ENCODE measurements around the gene RFPL2.
"Not testable (repeated sequence)": the region's sequence is repeated elsewhere in the genome, so short reads cannot be mapped to it uniquely, and the experiment has no call there.

RFPL2 gene

DNA sequence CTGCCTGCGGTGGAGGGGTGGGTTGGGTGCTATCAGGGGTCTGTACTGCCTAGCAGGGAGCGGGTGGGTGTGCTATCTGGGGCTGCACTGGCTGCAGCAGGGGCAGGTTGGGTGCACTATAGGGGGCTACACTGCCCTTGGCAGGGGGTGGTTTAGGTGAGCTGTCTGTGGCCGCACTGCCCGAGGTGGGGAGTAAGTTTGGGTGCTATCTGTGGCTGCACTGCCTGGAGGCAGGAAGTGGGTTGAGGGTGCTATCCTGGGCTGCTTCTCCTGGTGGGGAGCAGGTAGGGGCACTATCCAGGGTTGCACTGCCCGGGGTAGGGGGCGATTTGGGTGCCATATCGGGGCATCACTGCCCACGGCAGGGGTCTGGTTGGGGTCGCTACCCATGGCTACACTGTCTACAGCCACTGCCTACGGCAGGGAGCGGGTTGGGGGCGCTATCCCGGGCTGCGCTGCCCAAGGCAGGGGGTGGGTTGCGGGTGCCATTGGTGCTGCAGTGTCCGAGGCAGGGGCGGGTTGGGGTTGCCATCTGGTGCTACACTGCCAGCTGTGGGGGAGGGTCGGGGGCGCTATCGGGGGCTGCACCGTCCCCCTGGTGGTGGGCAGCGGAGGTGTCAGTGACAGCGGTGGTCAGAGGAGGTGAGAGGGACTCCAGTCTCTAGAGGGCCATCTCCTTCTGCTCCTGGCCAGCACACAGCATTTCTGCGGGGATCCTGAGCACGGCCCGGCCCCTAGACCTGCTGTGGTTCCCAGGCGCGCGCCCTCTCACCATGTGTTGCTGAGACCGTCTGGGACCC, 1.3 kb upstream of the RFPL2 start:
- no peak for DNase-seq (ENCODE audit: low spot score)

DNA sequence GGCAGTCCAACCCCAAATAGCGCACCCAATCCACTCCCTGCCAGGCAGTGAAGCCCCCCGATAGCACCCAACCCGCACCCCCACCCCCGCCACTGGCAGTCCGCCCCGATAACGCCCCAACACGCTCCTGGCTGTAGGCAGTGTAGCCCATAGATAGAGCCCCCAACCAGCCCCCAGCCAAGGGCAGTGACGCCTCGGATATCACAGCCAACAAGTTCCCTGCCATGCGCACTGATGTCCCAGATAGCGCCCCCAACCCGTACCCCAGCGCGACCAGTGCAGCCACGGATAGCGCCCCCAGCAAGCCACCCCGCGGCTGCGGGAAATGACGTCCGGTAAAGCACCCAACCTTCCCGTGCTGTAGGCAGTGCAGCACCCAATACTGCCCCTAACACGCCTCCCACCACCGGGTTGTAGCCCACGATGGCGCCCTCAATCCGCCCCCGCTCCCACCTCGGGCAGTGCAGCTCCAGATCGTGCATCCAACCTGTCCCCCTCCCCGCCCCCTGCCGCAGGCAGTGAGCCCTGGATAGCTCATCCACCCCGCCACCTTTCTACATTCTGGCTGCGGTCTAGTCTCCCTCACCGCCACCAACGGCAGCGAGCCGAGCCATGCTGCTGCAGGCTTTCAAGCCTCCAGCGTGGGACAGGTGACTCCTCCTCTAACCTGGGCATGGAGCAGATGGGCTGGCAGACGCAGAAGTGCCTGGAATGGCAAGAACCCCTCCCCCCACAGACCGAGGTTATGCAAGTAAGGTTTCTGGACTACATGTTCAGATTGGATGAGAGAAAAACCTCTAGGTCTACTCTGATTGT, 625 bp downstream of the RFPL2 start:
- no peak for DNase-seq (ENCODE audit: low spot score)

DNA sequence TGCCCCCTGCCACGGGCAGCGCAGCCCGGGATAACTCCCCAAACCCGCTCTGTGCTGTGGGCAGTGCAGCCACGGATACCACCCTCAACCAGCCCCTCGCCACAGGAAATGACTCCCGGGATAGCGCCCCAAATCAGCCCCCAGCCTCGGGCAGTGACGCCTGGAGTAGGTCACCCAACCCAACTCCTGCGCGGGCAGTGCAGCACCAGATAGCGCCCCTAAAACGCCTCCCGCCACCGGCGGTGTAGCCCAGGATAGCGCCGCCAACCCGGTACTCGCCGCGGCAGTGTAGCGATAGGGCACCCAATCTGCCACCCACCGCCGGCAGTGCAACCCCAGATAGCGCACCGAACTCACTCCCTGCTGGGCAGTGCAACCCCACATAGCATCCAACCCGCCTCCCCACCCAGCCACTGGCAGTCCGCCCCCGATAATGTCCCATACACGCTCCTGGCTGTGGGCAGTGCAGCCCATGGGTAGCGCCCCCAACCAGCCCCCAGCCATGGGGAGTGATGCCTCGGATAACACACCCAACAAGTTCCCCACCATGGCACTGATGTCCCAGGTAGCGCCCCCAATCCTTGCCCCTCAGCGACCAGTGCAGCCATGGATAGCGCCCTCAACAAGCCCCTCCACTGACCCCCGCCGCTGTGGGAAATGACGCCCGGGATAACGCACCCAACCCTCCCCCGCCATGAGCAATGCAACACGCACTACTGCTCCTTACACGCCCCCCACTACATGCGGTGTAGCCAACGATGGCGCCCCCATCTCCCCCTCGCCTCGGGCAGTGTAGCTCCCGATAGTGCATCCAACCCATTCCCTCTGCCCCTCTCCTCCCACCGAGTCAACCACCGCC, 1.5 kb downstream of the RFPL2 start:
- DNase-seq (ENCODE audit: low spot score) = no peak

DNA sequence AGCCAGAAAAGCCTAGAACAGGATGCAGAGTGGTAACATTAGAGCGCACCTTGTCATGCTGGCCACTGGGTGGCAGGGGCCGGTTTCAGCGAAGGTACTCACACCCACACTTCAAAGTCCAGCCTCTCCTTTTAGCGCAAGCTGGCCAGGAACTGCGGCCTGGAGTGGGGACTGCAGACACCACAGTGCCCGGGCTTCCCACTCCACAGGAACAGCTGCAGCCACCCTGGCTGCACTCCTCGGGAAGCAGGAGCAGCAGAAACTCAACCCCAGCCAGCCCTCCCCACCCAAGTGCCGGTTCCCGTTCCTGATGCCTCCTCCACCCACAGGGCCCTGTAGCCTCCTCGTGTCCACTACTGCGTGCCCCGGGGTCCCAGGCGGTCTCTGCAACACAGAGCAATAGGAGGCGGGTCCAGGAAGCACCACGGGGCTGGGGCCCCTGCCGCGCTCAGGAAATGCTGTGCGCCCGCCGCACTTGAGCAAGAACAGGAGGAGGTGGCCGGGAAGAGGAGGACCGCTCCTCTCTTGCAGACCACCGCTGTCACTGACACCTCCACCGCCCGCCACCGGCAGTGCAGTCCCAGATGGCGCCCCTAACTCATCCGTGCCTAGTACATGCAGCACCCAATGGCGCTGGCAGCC, 2.2 kb downstream of the RFPL2 start:
- DNase-seq (ENCODE audit: low spot score) = peak; percentile 16

DNA sequence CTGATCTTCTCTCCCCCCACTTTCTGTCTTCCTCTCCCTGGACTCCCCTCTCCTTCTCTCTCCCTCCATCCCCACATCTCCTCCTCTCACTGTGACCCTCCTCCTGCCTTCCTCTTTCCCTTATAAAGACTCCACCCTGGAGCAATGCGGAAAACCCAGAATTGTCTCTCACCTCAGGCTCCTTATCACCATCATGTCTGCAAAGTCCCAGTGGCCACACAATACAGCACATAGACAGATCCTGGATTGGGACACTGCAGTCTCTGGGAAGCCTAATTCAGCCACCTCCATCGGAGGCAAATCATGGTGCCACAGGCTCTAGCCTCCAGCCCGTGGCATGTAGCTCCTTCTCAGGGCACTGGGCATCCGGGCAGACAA, 2.7 kb downstream of the RFPL2 start:
- DNase-seq (ENCODE audit: low spot score) = no peak

DNA sequence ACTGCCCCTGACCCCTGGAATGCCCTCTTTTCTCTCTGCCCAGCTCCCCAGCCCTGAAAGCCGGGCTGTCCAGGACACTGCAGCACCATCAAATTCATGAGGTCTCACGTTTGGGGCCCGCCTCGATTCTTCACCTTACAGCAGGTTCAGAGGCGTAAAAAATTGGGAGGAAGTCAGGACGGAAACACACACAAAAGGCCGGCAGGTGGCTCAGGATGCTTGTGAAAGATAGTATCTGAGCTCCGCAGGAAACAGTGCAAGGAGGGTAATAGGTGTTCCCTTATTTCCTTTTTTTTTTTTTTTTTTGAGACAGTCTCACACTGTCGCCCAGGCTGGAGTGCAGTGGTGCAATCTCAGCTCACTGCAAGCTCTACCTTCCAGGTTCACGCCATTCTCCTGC, 4.1 kb downstream of the RFPL2 start:
- DNase-seq (ENCODE audit: low spot score) = no peak

DNA sequence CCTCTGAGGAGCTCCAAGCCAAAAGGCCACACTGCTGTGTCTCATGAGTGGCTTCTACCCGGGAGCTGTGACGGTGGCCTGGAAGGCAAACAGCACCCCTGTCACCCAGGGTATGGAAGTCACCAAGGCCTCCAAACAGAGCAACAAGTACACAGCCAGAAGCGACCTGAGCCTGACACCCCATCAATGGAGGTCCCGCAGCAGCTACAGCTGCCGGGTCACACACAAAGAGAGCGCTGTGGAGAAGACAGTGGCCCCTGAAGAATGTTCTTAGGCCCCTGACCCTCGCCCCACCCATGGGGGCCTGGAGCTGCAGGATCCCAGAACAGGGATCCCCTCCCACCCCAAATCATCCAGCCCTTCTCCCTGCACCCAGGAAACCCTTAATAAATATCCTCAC, 4.9 kb downstream of the RFPL2 start:
- DNase-seq (ENCODE audit: low spot score) = no peak

DNA sequence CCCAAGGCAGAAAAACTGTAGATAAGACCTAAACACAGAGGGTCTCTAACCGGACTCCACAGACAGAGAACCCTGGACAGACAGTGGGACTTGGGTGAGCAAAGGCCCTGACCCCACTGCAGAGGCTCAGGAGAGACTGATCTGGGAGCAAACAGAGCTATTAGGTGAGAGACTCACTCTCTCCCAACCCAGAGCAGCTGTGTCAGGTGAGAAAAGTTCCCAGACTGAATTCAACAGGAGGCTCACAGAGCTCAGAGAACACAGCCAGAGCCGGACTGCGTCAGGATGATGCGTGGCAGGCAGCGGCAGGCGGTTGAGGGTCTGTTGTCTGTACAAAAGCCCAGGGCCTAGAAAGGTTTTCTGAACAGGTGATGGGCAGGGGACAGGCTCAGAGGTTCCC, 5.5 kb downstream of the RFPL2 start:
- DNase-seq (ENCODE audit: low spot score) = no peak

DNA sequence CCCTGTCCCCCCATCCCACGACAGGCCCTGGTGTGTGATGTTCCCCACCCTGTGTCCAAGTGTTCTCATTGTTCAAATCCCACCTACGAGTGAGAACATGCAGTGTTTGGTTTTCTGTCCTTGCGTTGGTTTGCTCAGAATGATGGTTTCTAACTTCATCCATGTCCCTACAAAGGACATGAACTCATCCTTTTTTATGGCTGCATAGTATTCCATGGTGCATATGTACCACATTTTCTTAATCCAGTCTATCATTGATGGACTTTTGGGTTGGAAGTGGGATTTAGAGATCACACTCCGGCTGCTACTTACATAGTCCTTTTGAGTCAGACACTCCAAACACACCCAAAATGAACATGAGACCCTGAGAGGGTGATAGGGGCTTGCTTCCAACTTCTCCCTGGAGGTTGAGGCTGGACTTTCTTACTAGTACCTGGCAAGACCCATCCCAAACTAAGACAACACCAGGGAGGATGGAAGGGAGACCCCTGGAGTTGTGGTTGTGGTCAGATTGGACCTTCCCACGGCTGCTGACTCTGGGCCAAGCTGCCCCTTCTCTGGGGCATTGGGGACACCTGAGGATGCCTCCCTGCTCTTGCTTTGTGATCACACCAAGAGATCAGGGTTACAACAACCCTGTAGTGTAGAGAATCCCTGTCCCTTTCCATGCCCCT, 7.2 kb downstream of the RFPL2 start:
- not testable (repeated sequence) for DNase-seq (ENCODE audit: low spot score)

DNA sequence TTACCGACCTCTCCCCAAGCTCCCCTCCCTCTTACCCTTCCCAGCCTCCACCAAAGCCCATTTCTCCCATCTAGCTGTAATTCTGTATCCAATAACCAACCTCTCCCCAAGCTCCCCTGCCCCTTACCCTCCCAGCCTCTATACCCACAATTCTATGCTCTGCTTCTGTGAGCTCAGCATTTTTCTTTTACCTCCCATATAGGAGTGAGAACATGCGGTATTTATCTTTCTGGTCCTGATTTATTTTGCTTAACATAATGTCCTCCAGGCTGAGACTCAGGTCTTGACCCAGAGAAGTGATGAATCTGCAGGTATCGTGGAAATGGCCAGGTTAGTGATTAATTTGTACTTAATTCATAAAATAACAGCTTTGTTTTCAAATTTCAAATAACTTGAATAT, 9.0 kb downstream of the RFPL2 start:
- DNase-seq (ENCODE audit: low spot score) = not testable (repeated sequence)

DNA sequence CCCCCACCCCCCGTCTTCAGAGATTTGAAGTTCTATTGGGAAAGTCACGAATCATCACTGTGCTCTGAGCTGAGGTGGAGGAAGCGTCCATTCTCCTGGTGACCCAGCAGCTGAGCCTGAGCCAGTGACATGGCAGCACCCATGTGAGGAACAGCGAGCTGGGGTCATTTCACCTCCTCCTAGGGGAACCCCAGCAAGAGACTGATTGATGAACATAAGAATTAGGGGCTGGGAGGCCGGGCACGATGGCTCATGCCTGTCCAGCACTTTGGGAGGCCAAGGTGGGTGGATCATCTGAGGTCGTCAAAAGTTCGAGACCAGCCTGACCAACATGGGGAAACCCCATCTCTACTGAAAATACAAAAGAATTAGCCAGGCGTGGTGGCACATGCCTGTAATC, 11.5 kb downstream of the RFPL2 start:
- not testable (repeated sequence) for DNase-seq (ENCODE audit: low spot score)

DNA sequence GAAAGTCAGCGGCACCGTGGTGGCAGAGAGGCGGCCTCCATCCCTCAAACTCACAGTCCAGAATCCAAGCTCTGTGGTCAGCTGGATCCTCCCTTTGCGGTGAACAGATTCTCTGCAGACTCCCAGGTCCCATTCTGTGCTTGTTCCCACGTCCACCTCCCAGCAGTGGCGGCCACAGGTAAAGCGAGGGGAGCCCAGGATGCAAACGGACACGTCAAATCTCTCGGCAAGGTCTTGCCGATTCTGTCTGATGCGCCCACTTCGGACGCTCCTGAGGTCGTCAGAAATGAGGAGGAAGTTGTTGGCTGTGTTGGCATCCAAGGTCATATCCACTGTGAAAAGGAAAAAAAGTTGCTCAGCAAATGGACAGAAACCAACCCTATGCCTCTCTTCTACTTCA, 13.9 kb downstream of the RFPL2 start:
- DNase-seq (ENCODE audit: low spot score) = not testable (repeated sequence)

DNA sequence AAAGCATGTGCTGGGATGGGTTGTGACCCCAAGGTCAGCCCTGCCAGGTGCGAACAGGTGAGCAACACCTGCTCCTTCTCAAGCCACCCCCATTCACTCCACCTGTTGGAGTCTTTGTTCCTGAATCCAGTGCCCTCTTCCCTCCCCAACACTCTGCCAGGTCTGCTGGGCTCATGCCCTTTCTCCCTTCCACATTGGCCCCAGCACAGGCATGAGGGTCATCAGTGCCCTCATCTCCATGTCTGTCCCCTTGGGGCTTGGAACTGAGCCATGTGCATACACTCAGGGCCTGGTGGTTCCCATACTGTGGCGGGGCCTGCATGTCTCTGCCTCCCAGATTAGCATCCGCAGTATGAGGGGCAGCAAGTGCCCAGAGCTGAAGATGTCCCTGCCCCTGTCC, 19.1 kb downstream of the RFPL2 start:
- no peak for DNase-seq (ENCODE audit: low spot score)

DNA sequence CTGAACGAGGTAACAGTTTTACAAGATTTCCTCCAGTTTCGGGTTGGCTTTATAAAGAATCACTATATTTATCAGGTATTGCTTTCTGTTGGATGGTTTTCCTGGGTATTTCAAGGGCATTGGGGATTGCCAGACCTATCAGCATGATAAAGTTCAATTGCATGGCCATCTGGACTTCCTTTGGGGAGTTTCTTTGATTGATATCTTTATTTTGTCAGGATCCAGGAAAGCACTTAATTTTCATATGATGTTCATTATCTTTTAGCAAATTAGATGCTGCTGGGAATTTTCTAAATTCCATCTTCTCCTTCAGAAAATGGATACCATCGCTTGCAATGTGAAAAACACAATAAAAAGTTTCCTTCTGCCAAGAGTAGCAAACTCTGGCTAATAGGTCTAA, 21.2 kb downstream of the RFPL2 start:
- DNase-seq (ENCODE audit: low spot score) = no peak

DNA sequence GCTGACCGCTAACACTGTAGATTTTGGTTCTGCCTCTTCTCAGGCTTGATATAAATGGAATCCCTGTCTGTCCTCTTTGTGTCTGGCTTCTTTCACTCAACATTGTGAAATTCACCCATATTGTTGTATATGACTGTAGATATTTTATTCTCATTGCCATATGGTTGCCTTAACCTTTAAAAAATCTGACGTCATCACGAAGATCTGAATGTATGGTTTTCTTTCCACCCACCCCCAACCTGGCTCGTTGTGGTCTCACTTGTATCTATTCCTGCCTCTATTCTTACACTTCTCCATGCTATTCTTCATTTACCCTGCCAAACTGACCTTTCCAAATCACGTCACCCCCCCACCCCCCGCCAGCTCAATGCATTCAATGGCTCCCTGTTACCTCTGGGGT, 23.8 kb downstream of the RFPL2 start:
- no peak for DNase-seq (ENCODE audit: low spot score)

DNA sequence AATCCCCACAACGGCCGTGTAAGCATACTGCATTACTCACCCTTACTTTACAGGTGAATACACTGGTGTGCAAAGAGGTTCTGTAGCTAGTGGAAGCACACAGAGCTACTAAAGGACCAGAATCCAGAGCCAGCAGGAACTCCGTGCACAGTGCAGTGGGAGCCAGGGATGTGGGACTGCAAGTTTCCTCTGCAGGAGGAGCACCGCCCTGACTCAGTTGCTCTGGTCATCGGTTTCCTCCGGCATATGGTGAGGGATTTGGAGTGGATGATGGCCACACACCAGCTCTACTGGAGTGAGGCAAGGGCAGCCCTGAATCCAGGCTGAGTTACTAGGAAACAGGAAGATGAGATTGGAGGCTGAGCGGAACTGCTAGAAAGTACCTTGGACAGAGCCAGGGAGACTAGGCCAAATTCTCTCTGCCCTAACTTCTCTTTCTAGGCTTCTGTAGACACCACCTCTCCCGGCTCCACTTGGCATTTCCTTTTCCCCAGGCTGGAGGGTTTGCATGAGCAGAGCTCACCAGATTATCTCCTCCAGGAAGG, 27.6 kb downstream of the RFPL2 start:
- DNase-seq (ENCODE audit: low spot score) = no peak

DNA sequence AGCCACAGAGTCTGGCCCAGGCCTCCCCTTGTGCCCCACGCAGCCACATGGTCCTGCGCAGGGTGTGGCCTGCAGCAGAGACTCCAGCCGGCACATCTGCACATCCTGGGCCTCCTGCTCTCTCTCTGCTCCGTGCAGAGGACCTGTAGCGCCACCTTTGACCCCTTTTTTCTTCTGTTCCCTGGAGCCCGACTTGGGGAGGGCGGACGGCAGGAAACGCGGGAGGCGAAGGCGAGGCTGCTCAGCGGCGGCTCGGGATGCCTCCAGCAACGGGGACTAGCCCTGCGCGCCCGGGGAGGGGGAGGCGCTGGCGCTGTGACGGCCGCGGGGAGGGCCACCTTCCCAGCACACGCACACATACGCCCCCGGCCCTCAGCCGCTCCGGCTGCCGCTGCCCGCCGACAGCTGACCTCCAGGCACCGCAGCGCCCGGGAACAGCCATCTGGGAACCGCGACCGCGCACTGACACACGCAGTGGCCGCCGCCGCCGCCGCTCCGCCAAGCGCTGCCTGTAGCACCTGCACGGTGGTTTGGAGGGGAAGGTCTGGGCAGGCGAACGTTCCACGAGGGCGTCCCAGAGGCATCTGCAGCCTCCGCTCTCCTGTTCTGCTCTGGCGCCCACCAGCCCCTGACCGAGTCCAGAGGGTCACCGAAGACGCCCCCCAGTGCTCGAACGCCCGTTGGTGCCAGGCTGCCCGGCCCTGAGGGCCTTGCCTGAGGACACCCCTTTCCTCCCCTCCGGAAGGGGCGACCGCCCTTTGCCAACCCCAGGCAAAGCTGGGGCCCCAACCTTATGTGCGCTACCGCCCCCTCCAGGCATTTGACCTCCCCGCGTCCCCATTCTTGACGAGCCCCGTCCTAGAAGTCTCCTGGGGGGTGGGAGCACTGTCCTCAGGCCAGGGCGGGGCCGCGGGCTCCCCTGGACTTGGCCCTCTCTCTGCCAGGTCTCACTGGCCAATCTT, 28.9 kb downstream of the RFPL2 start:
- DNase-seq (ENCODE audit: low spot score) = no peak

DNA sequence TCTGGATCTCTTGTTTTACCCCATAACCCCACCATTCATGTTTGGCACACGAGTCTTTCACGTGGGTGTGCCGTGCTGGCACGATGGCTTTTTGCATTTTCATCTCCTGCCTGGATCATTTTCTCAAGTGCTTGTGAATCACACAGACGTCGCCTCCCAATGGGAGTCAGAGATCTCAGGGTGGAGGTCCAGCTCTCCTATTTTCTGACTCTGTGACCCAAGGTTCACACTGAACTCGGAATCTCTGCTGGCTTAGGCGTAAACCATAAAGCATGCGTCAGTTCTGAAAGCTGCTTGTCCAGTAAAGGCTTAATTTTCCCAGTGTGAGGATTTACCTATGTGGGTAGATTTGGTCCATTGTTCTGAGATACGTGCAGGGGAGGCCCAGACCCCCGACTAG, 29.8 kb downstream of the RFPL2 start:
- no peak for DNase-seq (ENCODE audit: low spot score)

DNA sequence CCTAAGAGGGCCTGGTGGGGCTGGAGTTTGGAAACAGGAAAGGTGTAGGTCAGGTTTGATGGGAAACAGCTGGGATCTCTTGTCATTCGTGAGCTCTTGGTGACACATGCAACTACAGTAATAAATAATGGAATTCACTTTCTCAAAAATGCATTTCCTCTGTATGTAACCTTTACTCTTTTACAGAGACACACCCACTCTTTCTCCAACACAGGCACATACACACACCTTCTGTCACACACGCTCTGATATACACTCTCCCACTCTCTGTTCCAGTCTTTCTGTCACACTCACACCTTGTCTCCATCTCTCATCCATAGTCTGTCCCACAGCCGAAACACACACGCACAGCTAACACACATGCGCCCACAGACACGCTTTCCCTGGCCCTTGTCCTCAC, 39.2 kb downstream of the RFPL2 start:
- no peak for DNase-seq (ENCODE audit: low spot score)

Data from germinal center (tissue), 1 donor.